HCT116 (cell line): ENCODE measurements around the gene ZNRF3.

Experiments used
- CTCF ChIP-seq, 3 experiments: fragments of 200-600 bp in 1 of 3; sonication (generic) in 1 of 3; IDR thresholded peaks in 2 of 3; conservative IDR thresholded peaks in 1 of 3; 2 replicates each; pipeline ENCODE4 v1.5.1; 2012 to 2017; ENCODE audit warnings: low read depth in 2 of 3, low read length in 2 of 3, antibody characterized with exemption in 1 of 3, borderline replicate concordance in 1 of 3, control low read depth in 1 of 3, mild to moderate bottlenecking in 1 of 3, mixed read lengths in 1 of 3, mixed run types in 1 of 3, moderate library complexity in 1 of 3; ENCODE audit not compliant: insufficient read depth in 1 of 3
- EZH2 ChIP-seq: fragments of 200-600 bp; sonication (generic); IDR thresholded peaks from 2 replicates; pipeline ENCODE4 v1.6.1; 2017; ENCODE audit warnings: antibody characterized with exemption, mixed run types
- MAX ChIP-seq: IDR thresholded peaks from 2 replicates; pipeline ENCODE4 v1.6.1; 2012
- SP1 ChIP-seq: IDR thresholded peaks from 2 replicates; pipeline ENCODE4 v1.6.1; 2012; ENCODE audit warnings: low read depth
- TF ChIP-seq, protein P1 (sequence below): IDR thresholded peaks from 2 replicates; pipeline ENCODE4 v1.6.1; 2012; ENCODE audit warnings: low read depth

GRCh38 chr22:28981818-28982499, 98.6 kb downstream of the ZNRF3 start:
- TF ChIP-seq CTCF (IDR thresholded peaks at IDR 0.05 in 2 of 3, conservative IDR thresholded peaks at IDR 0.05 in 1 of 3; ENCODE audit: borderline replicate concordance in 1 of 3, insufficient read depth in 1 of 3, low read depth in 2 of 3, low read length in 2 of 3) (no peak), SP1 (no peak), EZH2 (no peak), MAX (no peak)
- TF ChIP-seq, protein P1, sequence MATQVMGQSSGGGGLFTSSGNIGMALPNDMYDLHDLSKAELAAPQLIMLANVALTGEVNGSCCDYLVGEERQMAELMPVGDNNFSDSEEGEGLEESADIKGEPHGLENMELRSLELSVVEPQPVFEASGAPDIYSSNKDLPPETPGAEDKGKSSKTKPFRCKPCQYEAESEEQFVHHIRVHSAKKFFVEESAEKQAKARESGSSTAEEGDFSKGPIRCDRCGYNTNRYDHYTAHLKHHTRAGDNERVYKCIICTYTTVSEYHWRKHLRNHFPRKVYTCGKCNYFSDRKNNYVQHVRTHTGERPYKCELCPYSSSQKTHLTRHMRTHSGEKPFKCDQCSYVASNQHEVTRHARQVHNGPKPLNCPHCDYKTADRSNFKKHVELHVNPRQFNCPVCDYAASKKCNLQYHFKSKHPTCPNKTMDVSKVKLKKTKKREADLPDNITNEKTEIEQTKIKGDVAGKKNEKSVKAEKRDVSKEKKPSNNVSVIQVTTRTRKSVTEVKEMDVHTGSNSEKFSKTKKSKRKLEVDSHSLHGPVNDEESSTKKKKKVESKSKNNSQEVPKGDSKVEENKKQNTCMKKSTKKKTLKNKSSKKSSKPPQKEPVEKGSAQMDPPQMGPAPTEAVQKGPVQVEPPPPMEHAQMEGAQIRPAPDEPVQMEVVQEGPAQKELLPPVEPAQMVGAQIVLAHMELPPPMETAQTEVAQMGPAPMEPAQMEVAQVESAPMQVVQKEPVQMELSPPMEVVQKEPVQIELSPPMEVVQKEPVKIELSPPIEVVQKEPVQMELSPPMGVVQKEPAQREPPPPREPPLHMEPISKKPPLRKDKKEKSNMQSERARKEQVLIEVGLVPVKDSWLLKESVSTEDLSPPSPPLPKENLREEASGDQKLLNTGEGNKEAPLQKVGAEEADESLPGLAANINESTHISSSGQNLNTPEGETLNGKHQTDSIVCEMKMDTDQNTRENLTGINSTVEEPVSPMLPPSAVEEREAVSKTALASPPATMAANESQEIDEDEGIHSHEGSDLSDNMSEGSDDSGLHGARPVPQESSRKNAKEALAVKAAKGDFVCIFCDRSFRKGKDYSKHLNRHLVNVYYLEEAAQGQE, result no peak
